HepG2 (cell line): ENCODE data around the gene TRPC1. TPM values are rescaled to one million over a fixed set of nuclear protein-coding genes. Genes with fewer than 3 reads are reported as not detected.
A peak's percentile ranks its signal among the peaks of the same experiment; 100 is the strongest.

Experiments
- ATAC-seq: fragments of 200-7000 bp; cut with Tn5 transposase; 3 replicates; pipeline ENCODE4 v1.9.1; 2020; ENCODE audit warnings: mild to moderate bottlenecking, moderate library complexity
- BruUV-seq: library from RNA; stranded (reverse); fragments of 400-500 nt; replicated peaks from 2 replicates; lab custom pipeline; 2021; lab: Mats Ljungman, UMichigan
- CTCF ChIA-PET: fragments of 300-600 bp; formaldehyde crosslinking; extraction: SDS; loops from one replicate; lab custom pipeline; 2021; ENCODE audit warnings: low total read pairs, inconsistent platforms, low intra/inter-chr PET ratio; lab: Yijun Ruan, JAX
- POLR2A ChIA-PET: fragments of 350-600 bp; sonication (Branson Sonifier 250); formaldehyde crosslinking; loops from one replicate; lab custom pipeline; 2020; ENCODE audit warnings: antibody characterized with exemption, inconsistent platforms; lab: Yijun Ruan, JAX
- DNase-seq: peaks from one replicate; pipeline ENCODE4 v3.0.0-alpha.2; 2015; ENCODE audit warnings: low spot score
- FAIRE-seq: peaks from 3 replicates; lab custom pipeline; 2011; peaks lifted over from hg19 to GRCh38; lab: Jason Lieb, UNC
- H2AFZ ChIP-seq: one replicate; pipeline ENCODE4 v1.6.1; 2011; ENCODE audit warnings: low read length, inconsistent platforms
- H3K27ac ChIP-seq: fragments of 300-600 bp; 3 replicates; pipeline ENCODE4 v1.8.0; 2011; ENCODE audit warnings: mixed run types, mild to moderate bottlenecking, mixed read lengths, low read length, inconsistent platforms; ENCODE audit not compliant: insufficient read depth; ENCODE audit errors: extremely low read length
- H3K27me3 ChIP-seq, 2 experiments: fragments of 200-600 bp in 1 of 2; 2 replicates in 1 of 2; 3 replicates in 1 of 2; pipeline versions ENCODE4 v1.6.0 to v1.8.0; 2011; ENCODE audit warnings: low read length in 2 of 2, mild to moderate bottlenecking in 2 of 2, moderate library complexity in 2 of 2, inconsistent platforms in 1 of 2; ENCODE audit not compliant: insufficient read depth in 2 of 2, control insufficient read depth in 1 of 2
- H3K36me3 ChIP-seq, 2 experiments: fragments of 200-600 bp in 1 of 2; replicated peaks in 1 of 2; 2 replicates in 1 of 2; 3 replicates in 1 of 2; pipeline versions ENCODE4 v1.5.1 to v1.8.0; 2011; ENCODE audit warnings: low read length in 2 of 2, inconsistent platforms in 1 of 2; ENCODE audit not compliant: insufficient read depth in 2 of 2, control insufficient read depth in 1 of 2
- H3K4me1 ChIP-seq: 2 replicates; pipeline ENCODE4 v1.5.1; 2012; ENCODE audit warnings: low read length, inconsistent platforms; ENCODE audit not compliant: insufficient read depth
- H3K4me2 ChIP-seq: 2 replicates; pipeline ENCODE4 v1.6.0; 2011; ENCODE audit warnings: low read depth, low read length, inconsistent platforms
- H3K4me3 ChIP-seq, 3 experiments: fragments of 200-600 bp in 1 of 3; sonication (generic), shearing (Covaris generic) in 1 of 3; replicated peaks in 1 of 3; 2 replicates each; pipeline ENCODE4 v1.5.1; 2011 to 2016; ENCODE audit warnings: low read length in 3 of 3, inconsistent platforms in 2 of 3, low read depth in 2 of 3, mild to moderate bottlenecking in 2 of 3, control low read depth in 1 of 3, mixed read lengths in 1 of 3; ENCODE audit not compliant: insufficient read depth in 1 of 3
- H3K79me2 ChIP-seq: one replicate; pipeline ENCODE4 v1.6.1; 2011; ENCODE audit warnings: low read length, inconsistent platforms; ENCODE audit not compliant: insufficient read depth
- H3K9ac ChIP-seq: 2 replicates; pipeline ENCODE4 v1.6.0; 2011; ENCODE audit warnings: mild to moderate bottlenecking, low read depth, low read length, inconsistent platforms; ENCODE audit not compliant: insufficient read depth
- H3K9me3 ChIP-seq: 2 replicates; pipeline ENCODE4 v1.5.1; 2012; ENCODE audit warnings: mild to moderate bottlenecking, low read length
- H4K20me1 ChIP-seq: 2 replicates; pipeline ENCODE4 v1.6.0; 2011; ENCODE audit warnings: inconsistent platforms, mild to moderate bottlenecking, low read length, moderate library complexity; ENCODE audit not compliant: insufficient read depth
- ASH2L ChIP-seq: fragments of 300-600, 200-600 bp; sonication (generic); IDR thresholded peaks from 2 replicates; pipeline ENCODE4 v1.7.0; 2017; ENCODE audit warnings: low read depth, mild to moderate bottlenecking, moderate library complexity, mixed read lengths, low read length; ENCODE audit not compliant: insufficient read length
- CSRNP1 ChIP-seq: sonication (generic); formaldehyde crosslinking; IDR thresholded peaks from 2 replicates; pipeline ENCODE4 v1.8.1; 2023; ENCODE audit warnings: mild to moderate bottlenecking, missing genetic modification reagents
- NR2F2 ChIP-seq: IDR thresholded peaks from 2 replicates; pipeline ENCODE4 v1.6.1; 2012; ENCODE audit warnings: low read depth, inconsistent platforms, borderline replicate concordance
- NRL ChIP-seq: sonication (generic); formaldehyde crosslinking; IDR thresholded peaks from 2 replicates; pipeline ENCODE4 v1.5.0; 2020; ENCODE audit warnings: missing genetic modification reagents, mild to moderate bottlenecking, moderate library complexity, borderline replicate concordance
- ZNF629 ChIP-seq: sonication (generic); formaldehyde crosslinking; conservative IDR thresholded peaks from 2 replicates; pipeline ENCODE4 v1.5.0; 2020; ENCODE audit warnings: missing genetic modification reagents
- ZNF672 ChIP-seq: sonication (generic); formaldehyde crosslinking; IDR thresholded peaks from 2 replicates; pipeline ENCODE4 v1.8.1; 2022; ENCODE audit warnings: missing genetic modification reagents
- WGBS: methylation state at CpG from one replicate; pipeline ENCODE4 v1.1.6; 2017; ENCODE audit warnings: low lambda C conversion rate; 5-methylcytosine and 5-hydroxymethylcytosine counted together
- in situ Hi-C: cut with HindIII; loops from 2 replicates; pipeline ENCODE4 v1.10.0; 2017; ENCODE audit warnings: low pct_unique_long_range_greater_than_20kb; ENCODE audit not compliant: extremely low pct_ligation_motif_present
- intact Hi-C: fragments of 100-400 bp; cut with micrococcal nuclease; formaldehyde crosslinking; loops from one replicate; pipeline ENCODE4 v1.10.0; 2022; ENCODE audit not compliant: unreplicated experiment
- polyA plus RNA-seq, 8 experiments: library from polyadenylated mRNA; depleted of rRNA in 3 of 8; stranded (reverse) in 7 of 8; unstranded in 1 of 8; fragments of >200 nt; fragmentation: Illumina TruSeq in 4 of 8; extraction: Trizol in 4 of 8; gene quantifications; 2 replicates each; pipeline versions ENCODE4 v1.2.1 to v1.2.3, GENCODE V29; 2011 to 2016; ENCODE audit warnings: low read depth in 4 of 8, missing spikeins in 1 of 8, mixed read lengths in 1 of 8; ENCODE audit not compliant: insufficient read depth in 1 of 8
- total RNA-seq, 5 experiments: library from RNA; depleted of rRNA; stranded (reverse); fragments of >200 nt; fragmentation: Illumina TruSeq; extraction: Trizol; gene quantifications; 2 replicates each; pipeline ENCODE4 v1.2.3, GENCODE V29; 2016; ENCODE audit warnings: low read depth in 1 of 5
- TF ChIP-seq, protein P1 (sequence below): sonication (generic); formaldehyde crosslinking; IDR thresholded peaks from 2 replicates; pipeline ENCODE4 v1.4.0; 2020; ENCODE audit warnings: missing genetic modification reagents

TRPC1 gene
- total and polyA plus RNA-seq, 2 of the 13 experiments (the other 11 are each of a cell fraction or from before 2014, with no cell fraction given): 10.8 to 13.1 TPM

- Histone ChIP-seq H3K27me3 (no peaks in the 10 kb centered on the region; a peak in 1 of 5 replicates), H3K4me1 (peaks cover 18% of the 10 kb centered on the region), H3K79me2 (peaks cover 25% of the 10 kb centered on the region), H3K4me2 (peak overlapping the region; percentile 76), H3K9me3 (no peaks in the 10 kb centered on the region), H3K27ac (no peak overlapping the region), H3K36me3 (no peaks in the 10 kb centered on the region), H4K20me1 (no peaks in the 10 kb centered on the region; the same call in 1 of the 2 replicates), H2AFZ (no peak overlapping the region), H3K4me3 (peak overlapping the region in 2 of 3 experiments; percentile 82 to 97; a peak in 2 of 6 replicates), H3K9ac (no peak overlapping the region)
- ChIA-PET POLR2A (no interaction called here), CTCF (no interaction called here)
- intact Hi-C loops (no loop called here), in situ Hi-C loops (no loop called here)
- no TSS peak for BruUV-seq
- TF ChIP-seq, protein P1, sequence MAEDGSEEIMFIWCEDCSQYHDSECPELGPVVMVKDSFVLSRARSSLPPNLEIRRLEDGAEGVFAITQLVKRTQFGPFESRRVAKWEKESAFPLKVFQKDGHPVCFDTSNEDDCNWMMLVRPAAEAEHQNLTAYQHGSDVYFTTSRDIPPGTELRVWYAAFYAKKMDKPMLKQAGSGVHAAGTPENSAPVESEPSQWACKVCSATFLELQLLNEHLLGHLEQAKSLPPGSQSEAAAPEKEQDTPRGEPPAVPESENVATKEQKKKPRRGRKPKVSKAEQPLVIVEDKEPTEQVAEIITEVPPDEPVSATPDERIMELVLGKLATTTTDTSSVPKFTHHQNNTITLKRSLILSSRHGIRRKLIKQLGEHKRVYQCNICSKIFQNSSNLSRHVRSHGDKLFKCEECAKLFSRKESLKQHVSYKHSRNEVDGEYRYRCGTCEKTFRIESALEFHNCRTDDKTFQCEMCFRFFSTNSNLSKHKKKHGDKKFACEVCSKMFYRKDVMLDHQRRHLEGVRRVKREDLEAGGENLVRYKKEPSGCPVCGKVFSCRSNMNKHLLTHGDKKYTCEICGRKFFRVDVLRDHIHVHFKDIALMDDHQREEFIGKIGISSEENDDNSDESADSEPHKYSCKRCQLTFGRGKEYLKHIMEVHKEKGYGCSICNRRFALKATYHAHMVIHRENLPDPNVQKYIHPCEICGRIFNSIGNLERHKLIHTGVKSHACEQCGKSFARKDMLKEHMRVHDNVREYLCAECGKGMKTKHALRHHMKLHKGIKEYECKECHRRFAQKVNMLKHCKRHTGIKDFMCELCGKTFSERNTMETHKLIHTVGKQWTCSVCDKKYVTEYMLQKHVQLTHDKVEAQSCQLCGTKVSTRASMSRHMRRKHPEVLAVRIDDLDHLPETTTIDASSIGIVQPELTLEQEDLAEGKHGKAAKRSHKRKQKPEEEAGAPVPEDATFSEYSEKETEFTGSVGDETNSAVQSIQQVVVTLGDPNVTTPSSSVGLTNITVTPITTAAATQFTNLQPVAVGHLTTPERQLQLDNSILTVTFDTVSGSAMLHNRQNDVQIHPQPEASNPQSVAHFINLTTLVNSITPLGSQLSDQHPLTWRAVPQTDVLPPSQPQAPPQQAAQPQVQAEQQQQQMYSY (CRISPR knock-in tag): peak; percentile 68; the same call in 1 of the 2 replicates
- TF ChIP-seq ASH2L: no peak
- TF ChIP-seq ZNF629 (CRISPR knock-in tag): no peak
- FAIRE-seq: no peak
- WGBS: 40% methylated on average over 1 of the region's 1 CpG
- no peak for DNase-seq
- no peak for ATAC-seq
These were observed 2.2 kb downstream of the TRPC1 start for GRCh38 chr3:142726017-142726416.

DNA sequence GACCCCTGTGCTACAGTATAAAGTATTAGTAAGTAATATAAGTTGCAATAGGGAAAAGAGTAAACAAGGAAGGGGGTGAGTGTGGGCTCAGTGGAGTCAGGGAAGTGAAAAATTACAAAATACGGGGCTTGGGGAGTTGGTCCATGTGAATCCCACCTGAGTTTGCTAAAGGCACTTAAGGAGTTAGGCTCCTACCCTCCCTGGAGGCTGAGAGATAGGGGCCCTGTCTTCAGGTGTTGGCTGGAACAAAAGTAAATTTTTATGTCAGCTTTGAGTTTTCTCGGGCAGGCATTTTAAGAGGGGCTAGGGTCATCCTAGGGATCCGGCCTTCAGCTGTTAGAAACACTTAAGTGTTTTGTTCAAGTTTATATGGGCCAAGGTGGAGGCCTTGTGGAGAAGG is 8.2 kb downstream of the TRPC1 start:
- H3K9ac ChIP-seq: no peak overlapping the region
- peaks cover 7% of the 10 kb centered on the region for H3K79me2 ChIP-seq
- H2AFZ ChIP-seq: no peak overlapping the region
- no peaks in the 10 kb centered on the region for H3K27me3 ChIP-seq
- TF ChIP-seq NR2F2: 0 out of 2 replicates have a peak, but pooled peaks have one; percentile 19
- no peak for TF ChIP-seq CSRNP1 (CRISPR knock-in tag)
- TF ChIP-seq ZNF672 (CRISPR knock-in tag): no peak
- TF ChIP-seq NRL: no peak
- TF ChIP-seq, all 625 proteins: peak for 1
- H3K4me2 ChIP-seq: no peak overlapping the region; the same call in 1 of the 2 replicates
- WGBS: 95% methylated on average over 3 of the region's 3 CpGs
- intact Hi-C loops (no loop called here), in situ Hi-C loops (no loop called here)
- peaks cover 15% of the 10 kb centered on the region for H3K4me1 ChIP-seq
- ATAC-seq (no peak), DNase-seq (no peak), FAIRE-seq (no peak)
- no TSS peak for BruUV-seq
- ChIA-PET POLR2A (interaction anchor here (0.6 to 1.3 kb wide), 2 partner anchors 9 to 153 kb away, joined by 3 read pairs; partner anchors contain the start of genes ATR and TRPC1), CTCF (no interaction called here)
- H3K27ac ChIP-seq: no peak overlapping the region
- no peaks in the 10 kb centered on the region for H4K20me1 ChIP-seq
- no peaks in the 10 kb centered on the region for H3K9me3 ChIP-seq
- no peaks in the 10 kb centered on the region for H3K36me3 ChIP-seq
- H3K4me3 ChIP-seq: no peak overlapping the region
